GM19372 (cell line): ENCODE results near the gene ZNF224.
"Not testable (repeated sequence)": the region's sequence is repeated elsewhere in the genome, so short reads cannot be mapped to it uniquely, and the experiment has no call there.

Experiments
- ATAC-seq: cut with Tn5 transposase; IDR thresholded peaks from one replicate; pipeline ENCODE4 v1.9.1; 2021; ENCODE audit warnings: mild to moderate bottlenecking, low read depth, moderate library complexity; ENCODE audit not compliant: unreplicated experiment

ZNF224 gene

GRCh38 chr19:44121162-44121561 is 27.0 kb downstream of the ZNF224 start:
- ATAC-seq: not testable (repeated sequence)

GRCh38 chr19:44131955-44132354 is 37.8 kb downstream of the ZNF224 start:
- ATAC-seq: no peak

- peak; percentile 78 for ATAC-seq
These were observed 47.3 kb downstream of the ZNF224 start, which contains the start of gene ZNF234 for GRCh38 chr19:44141191-44142058. ZNF234 (plus strand) TSS chr19:44141554; CDS start chr19:44144633, 3,079 bp downstream.

GRCh38 chr19:44142059-44142433 is 47.9 kb downstream of the ZNF224 start:
- ATAC-seq: no peak

- ATAC-seq: no peak
These were observed 55.6 kb downstream of the ZNF224 start for GRCh38 chr19:44149776-44150175.

- no peak for ATAC-seq
These were observed 57.3 kb downstream of the ZNF224 start for GRCh38 chr19:44151491-44151890.

- no peak for ATAC-seq
These were observed 62.3 kb downstream of the ZNF224 start for GRCh38 chr19:44156475-44156874.
